Neural progenitor cell (in vitro differentiated cells): ENCODE data around the gene PDE8B. TPM values are rescaled to one million over a fixed set of nuclear protein-coding genes. Genes with fewer than 3 reads are reported as not detected.

Experiments used
- DNase-seq: peaks from one replicate; pipeline ENCODE4 v3.0.0-alpha.2; 2016; ENCODE audit warnings: low spot score
- H2AFZ ChIP-seq: fragments of 200-600 bp; sonication (generic); replicated peaks from 2 replicates; pipeline ENCODE4 v1.6.1; 2016; ENCODE audit warnings: antibody characterized with exemption
- H3F3A ChIP-seq: fragments of 200-600 bp; sonication (generic); 2 replicates; pipeline ENCODE4 v1.6.1; 2016; ENCODE audit warnings: antibody characterized with exemption, low read depth
- H3K27ac ChIP-seq: fragments of 200-600 bp; sonication (generic); 2 replicates; pipeline ENCODE4 v1.5.1; 2016; ENCODE audit warnings: mild to moderate bottlenecking
- H3K27me3 ChIP-seq: fragments of 200-600 bp; sonication (generic); 2 replicates; pipeline ENCODE4 v1.6.1; 2016; ENCODE audit warnings: mild to moderate bottlenecking, moderate library complexity
- H3K36me3 ChIP-seq: fragments of 200-600 bp; sonication (generic); 2 replicates; pipeline ENCODE4 v1.5.1; 2016
- H3K4me1 ChIP-seq: fragments of 200-600 bp; sonication (generic); 2 replicates; pipeline ENCODE4 v1.6.1; 2016; ENCODE audit warnings: mixed run types
- H3K4me2 ChIP-seq: fragments of 200-600 bp; sonication (generic); 2 replicates; pipeline ENCODE4 v1.6.1; 2016
- H3K4me3 ChIP-seq: fragments of 200-600 bp; sonication (generic); 2 replicates; pipeline ENCODE4 v1.5.1; 2016
- H3K79me2 ChIP-seq: fragments of 200-600 bp; sonication (generic); 2 replicates; pipeline ENCODE4 v1.6.1; 2016; ENCODE audit warnings: low read depth
- H3K9ac ChIP-seq: fragments of 200-600 bp; sonication (generic); 2 replicates; pipeline ENCODE4 v1.6.1; 2016
- H3K9me3 ChIP-seq: fragments of 200-600 bp; sonication (generic); 2 replicates; pipeline ENCODE4 v1.5.1; 2016; ENCODE audit warnings: low read depth
- H4K20me1 ChIP-seq: fragments of 200-600 bp; sonication (generic); 2 replicates; pipeline ENCODE4 v1.6.1; 2016; ENCODE audit warnings: low read depth
- H3K27ac Mint-ChIP-seq: 3 replicates; pipeline ENCODE4 v1.8.0; 2021; ENCODE audit warnings: mixed read lengths
- H3K27me3 Mint-ChIP-seq: 2 replicates; pipeline ENCODE4 v1.8.0; 2022; ENCODE audit warnings: low read depth, mild to moderate bottlenecking, inconsistent platforms, moderate library complexity, mixed read lengths; ENCODE audit not compliant: insufficient read depth
- H3K36me3 Mint-ChIP-seq: 3 replicates; pipeline ENCODE4 v1.8.0; 2021; ENCODE audit warnings: mixed read lengths
- H3K4me1 Mint-ChIP-seq: 3 replicates; pipeline ENCODE4 v1.8.0; 2021; ENCODE audit warnings: mixed read lengths
- H3K4me3 Mint-ChIP-seq: 3 replicates; pipeline ENCODE4 v1.8.0; 2021; ENCODE audit warnings: mild to moderate bottlenecking, moderate library complexity, mixed read lengths
- H3K9me3 Mint-ChIP-seq: 3 replicates; pipeline ENCODE4 v1.8.0; 2020; ENCODE audit warnings: mixed read lengths
- CTCF ChIP-seq: fragments of 200-600 bp; sonication (generic); IDR thresholded peaks from 2 replicates; pipeline ENCODE4 v1.5.1; 2017; ENCODE audit warnings: antibody characterized with exemption, mild to moderate bottlenecking
- EZH2 ChIP-seq: fragments of 200-600 bp; sonication (generic); IDR thresholded peaks from 2 replicates; pipeline ENCODE4 v1.6.1; 2017; ENCODE audit warnings: antibody characterized with exemption, mild to moderate bottlenecking, moderate library complexity
- EZH2phosphoT487 ChIP-seq: fragments of 200-600 bp; sonication (generic); IDR thresholded peaks from 2 replicates; pipeline ENCODE4 v1.6.1; 2017; ENCODE audit warnings: antibody characterized with exemption
- total RNA-seq: library from RNA; depleted of rRNA; stranded (reverse); fragments of >200 nt; gene quantifications from 2 replicates; pipeline ENCODE4 v1.2.3, GENCODE V29; 2015; ENCODE audit warnings: low replicate concordance

The PDE8B gene
- total RNA-seq, 1 donor from 2014 or later, result 4.3 TPM

- H3K4me3 Mint-ChIP-seq, result no peak overlapping the region
- H3K9me3 Mint-ChIP-seq, result peaks cover 19% of the 10 kb centered on the region
- H3K4me1 Mint-ChIP-seq, result no peaks in the 10 kb centered on the region
- Histone ChIP-seq H3K9me3 (no peaks in the 10 kb centered on the region), H3K4me2 (no peak overlapping the region), H2AFZ (no peak overlapping the region), H3K79me2 (no peaks in the 10 kb centered on the region), H3K4me1 (no peaks in the 10 kb centered on the region), H3K36me3 (peaks cover 14% of the 10 kb centered on the region), H3K4me3 (no peak overlapping the region), H4K20me1 (no peaks in the 10 kb centered on the region), H3K27me3 (no peaks in the 10 kb centered on the region), H3F3A (no peaks in the 10 kb centered on the region), H3K27ac (no peak overlapping the region), H3K9ac (no peak overlapping the region)
- H3K27ac Mint-ChIP-seq, result no peak overlapping the region
- no peak for DNase-seq
- H3K36me3 Mint-ChIP-seq, result peaks cover 40% of the 10 kb centered on the region
- H3K27me3 Mint-ChIP-seq, result no peaks in the 10 kb centered on the region
- TF ChIP-seq EZH2phosphoT487 (no peak), EZH2 (no peak), CTCF (no peak)
These were observed 238.8 kb downstream of the PDE8B start for GRCh38 chr5:77449277-77449676.

GRCh38 chr5:77449981-77450380 lies 239.5 kb downstream of the PDE8B start:
- no peak overlapping the region for H3K4me3 ChIP-seq
- H4K20me1 ChIP-seq, result no peaks in the 10 kb centered on the region
- H3K27me3 ChIP-seq, result no peaks in the 10 kb centered on the region
- peaks cover 38% of the 10 kb centered on the region for H3K36me3 Mint-ChIP-seq
- no peak overlapping the region for H3K9ac ChIP-seq
- H3K36me3 ChIP-seq, result peaks cover 14% of the 10 kb centered on the region
- no peak overlapping the region for H2AFZ ChIP-seq
- no peaks in the 10 kb centered on the region for H3K27me3 Mint-ChIP-seq
- no peak overlapping the region for H3K4me2 ChIP-seq
- H3K79me2 ChIP-seq, result no peaks in the 10 kb centered on the region
- TF ChIP-seq CTCF (no peak), EZH2phosphoT487 (no peak), EZH2 (no peak)
- H3K9me3 ChIP-seq, result no peaks in the 10 kb centered on the region
- H3K4me3 Mint-ChIP-seq, result no peak overlapping the region
- no peak overlapping the region for H3K27ac ChIP-seq
- no peaks in the 10 kb centered on the region for H3K4me1 Mint-ChIP-seq
- no peak for DNase-seq
- peaks cover 17% of the 10 kb centered on the region for H3K9me3 Mint-ChIP-seq
- H3F3A ChIP-seq, result no peaks in the 10 kb centered on the region
- H3K27ac Mint-ChIP-seq, result no peak overlapping the region
- H3K4me1 ChIP-seq, result no peaks in the 10 kb centered on the region

- Histone ChIP-seq H3K9me3 (no peaks in the 10 kb centered on the region), H3K9ac (no peak overlapping the region), H3K4me1 (no peaks in the 10 kb centered on the region), H3K27me3 (no peaks in the 10 kb centered on the region), H4K20me1 (no peaks in the 10 kb centered on the region), H3F3A (no peaks in the 10 kb centered on the region), H2AFZ (no peak overlapping the region), H3K36me3 (peaks cover 14% of the 10 kb centered on the region), H3K4me2 (no peak overlapping the region), H3K79me2 (no peaks in the 10 kb centered on the region), H3K4me3 (no peak overlapping the region), H3K27ac (no peak overlapping the region)
- peaks cover 2% of the 10 kb centered on the region for H3K9me3 Mint-ChIP-seq
- TF ChIP-seq EZH2phosphoT487 (no peak), EZH2 (no peak), CTCF (no peak)
- no peak for DNase-seq
- peaks cover 27% of the 10 kb centered on the region for H3K36me3 Mint-ChIP-seq
- no peaks in the 10 kb centered on the region for H3K4me1 Mint-ChIP-seq
- no peak overlapping the region for H3K27ac Mint-ChIP-seq
- H3K27me3 Mint-ChIP-seq, result no peaks in the 10 kb centered on the region
- H3K4me3 Mint-ChIP-seq, result no peak overlapping the region
These were observed 241.9 kb downstream of the PDE8B start for GRCh38 chr5:77452351-77452750.
